HEK293 (cell line): ENCODE measurements around the gene PTDSS2.

ENCODE experiments used
- CTCF ChIA-PET: fragments of 350-600 bp; formaldehyde crosslinking; extraction: SDS; loops from one replicate; lab custom pipeline; 2021; ENCODE audit warnings: antibody characterized with exemption; lab: Yijun Ruan, JAX
- POLR2A ChIA-PET: fragments of 300-600 bp; formaldehyde crosslinking; extraction: SDS; loops from one replicate; lab custom pipeline; 2020; ENCODE audit warnings: antibody characterized with exemption, inconsistent platforms; lab: Yijun Ruan, JAX
- H3K27ac ChIP-seq: fragments of 200-500 bp; sonication (Bioruptor generic); 2 replicates; pipeline ENCODE4 v1.5.1; 2014; ENCODE audit warnings: low read depth, low read length, control low read depth, inconsistent platforms; ENCODE audit errors: extremely low read depth
- H3K36me3 ChIP-seq, 2 experiments: fragments of 200-500 bp in 1 of 2; sonication (Bioruptor generic) in 1 of 2; 1 replicate in 1 of 2; 2 replicates in 1 of 2; pipeline ENCODE4 v1.5.1; 2014 to 2017; ENCODE audit warnings: inconsistent platforms in 2 of 2, low read length in 2 of 2; ENCODE audit not compliant: control insufficient read depth in 2 of 2, insufficient read depth in 1 of 2
- H3K4me1 ChIP-seq: fragments of 200-500 bp; sonication (Bioruptor generic); 2 replicates; pipeline ENCODE4 v1.5.1; 2014; ENCODE audit warnings: mild to moderate bottlenecking, low read length, inconsistent platforms; ENCODE audit not compliant: control insufficient read depth, insufficient read depth
- H3K4me3 ChIP-seq: 2 replicates; pipeline ENCODE4 v1.5.1; 2011; ENCODE audit warnings: low read depth, mild to moderate bottlenecking, control low read depth, low read length, moderate library complexity
- H3K9me3 ChIP-seq: fragments of 200-500 bp; sonication (Bioruptor generic); 2 replicates; pipeline ENCODE4 v1.5.1; 2014; ENCODE audit warnings: low read depth, low read length, inconsistent platforms; ENCODE audit not compliant: control insufficient read depth, insufficient read depth
- GLI4 ChIP-seq: fragments of 450-650 bp; formaldehyde crosslinking; IDR thresholded peaks from 2 replicates; pipeline ENCODE4 v1.5.1; 2016; ENCODE audit warnings: missing biosample characterization, missing genetic modification characterization
- ZBTB20 ChIP-seq: fragments of 450-650 bp; formaldehyde crosslinking; IDR thresholded peaks from 2 replicates; pipeline ENCODE4 v1.5.1; 2016; ENCODE audit warnings: missing biosample characterization, missing genetic modification characterization
- ZFHX2 ChIP-seq: fragments of 450-650 bp; formaldehyde crosslinking; conservative IDR thresholded peaks from 2 replicates; pipeline ENCODE4 v1.5.1; 2016; ENCODE audit warnings: missing biosample characterization, missing genetic modification characterization
- ZIC2 ChIP-seq: fragments of 450-650 bp; formaldehyde crosslinking; IDR thresholded peaks from 2 replicates; pipeline ENCODE4 v1.5.1; 2016; ENCODE audit warnings: missing biosample characterization, missing genetic modification characterization
- ZNF133 ChIP-seq: fragments of 450-650 bp; formaldehyde crosslinking; IDR thresholded peaks from 2 replicates; pipeline ENCODE4 v1.5.1; 2016; ENCODE audit warnings: missing biosample characterization, missing genetic modification characterization
- ZNF311 ChIP-seq: fragments of 450-650 bp; formaldehyde crosslinking; IDR thresholded peaks from 2 replicates; pipeline ENCODE4 v1.5.1; 2017; ENCODE audit warnings: missing biosample characterization, missing genetic modification characterization, borderline replicate concordance
- ZNF48 ChIP-seq: fragments of 450-650 bp; formaldehyde crosslinking; IDR thresholded peaks from 2 replicates; pipeline ENCODE4 v1.5.1; 2016; ENCODE audit warnings: missing biosample characterization, missing genetic modification characterization
- ZNF548 ChIP-seq: fragments of 450-650 bp; formaldehyde crosslinking; IDR thresholded peaks from 2 replicates; pipeline ENCODE4 v1.5.1; 2016; ENCODE audit warnings: missing biosample characterization, missing genetic modification characterization
- ZNF558 ChIP-seq: fragments of 450-650 bp; formaldehyde crosslinking; IDR thresholded peaks from 2 replicates; pipeline ENCODE4 v1.5.1; 2016; ENCODE audit warnings: missing biosample characterization, missing genetic modification characterization
- ZNF600 ChIP-seq: fragments of 450-650 bp; formaldehyde crosslinking; IDR thresholded peaks from 2 replicates; pipeline ENCODE4 v1.5.1; 2016; ENCODE audit warnings: missing biosample characterization, missing genetic modification characterization
- ZNF660 ChIP-seq: fragments of 450-650 bp; IDR thresholded peaks from 2 replicates; pipeline ENCODE4 v1.5.1; 2018; ENCODE audit warnings: missing biosample characterization, mild to moderate bottlenecking, missing genetic modification characterization
- ZNF664 ChIP-seq: fragments of 450-650 bp; formaldehyde crosslinking; IDR thresholded peaks from 2 replicates; pipeline ENCODE4 v1.5.1; 2016; ENCODE audit warnings: missing biosample characterization, missing genetic modification characterization
- ZNF76 ChIP-seq: fragments of 450-650 bp; formaldehyde crosslinking; IDR thresholded peaks from 2 replicates; pipeline ENCODE4; 2016; ENCODE audit warnings: low read depth, missing biosample characterization, missing genetic modification characterization, borderline replicate concordance
- ZSCAN18 ChIP-seq: fragments of 450-650 bp; formaldehyde crosslinking; IDR thresholded peaks from 2 replicates; pipeline ENCODE4 v1.5.1; 2016; ENCODE audit warnings: missing biosample characterization, missing genetic modification characterization
- TF ChIP-seq, protein P1 (sequence below): fragments of 450-650 bp; formaldehyde crosslinking; IDR thresholded peaks from 2 replicates; pipeline ENCODE4 v1.5.1; 2016; ENCODE audit warnings: missing biosample characterization, missing genetic modification characterization
- TF ChIP-seq, protein P2 (sequence below): fragments of 450-650 bp; formaldehyde crosslinking; IDR thresholded peaks from 2 replicates; pipeline ENCODE4 v1.5.1; 2016; ENCODE audit warnings: missing biosample characterization, missing genetic modification characterization
- TF ChIP-seq, protein P3 (sequence below): fragments of 450-650 bp; formaldehyde crosslinking; IDR thresholded peaks from 2 replicates; pipeline ENCODE4 v1.5.1; 2016; ENCODE audit warnings: missing biosample characterization, missing genetic modification characterization
- TF ChIP-seq, protein P4 (sequence below): fragments of 450-650 bp; formaldehyde crosslinking; IDR thresholded peaks from 2 replicates; pipeline ENCODE4 v1.5.1; 2017; ENCODE audit warnings: missing biosample characterization, missing genetic modification characterization

PTDSS2 gene

GRCh38 chr11:459511-460220 lies 9.6 kb downstream of the PTDSS2 start:
- no peak overlapping the region for H3K27ac ChIP-seq
- H3K4me1 ChIP-seq = no peaks in the 10 kb centered on the region
- no peak overlapping the region for H3K4me3 ChIP-seq
- POLR2A ChIA-PET = no interaction called here
- peaks cover 0 to 67% of the 10 kb centered on the region in 2 experiments; a peak in 1 of 3 replicates for H3K36me3 ChIP-seq
- no peaks in the 10 kb centered on the region for H3K9me3 ChIP-seq
- CTCF ChIA-PET = no interaction called here
- TF ChIP-seq, protein P1, sequence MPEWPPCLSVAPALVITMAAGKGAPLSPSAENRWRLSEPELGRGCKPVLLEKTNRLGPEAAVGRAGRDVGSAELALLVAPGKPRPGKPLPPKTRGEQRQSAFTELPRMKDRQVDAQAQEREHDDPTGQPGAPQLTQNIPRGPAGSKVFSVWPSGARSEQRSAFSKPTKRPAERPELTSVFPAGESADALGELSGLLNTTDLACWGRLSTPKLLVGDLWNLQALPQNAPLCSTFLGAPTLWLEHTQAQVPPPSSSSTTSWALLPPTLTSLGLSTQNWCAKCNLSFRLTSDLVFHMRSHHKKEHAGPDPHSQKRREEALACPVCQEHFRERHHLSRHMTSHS = no peak
- TF ChIP-seq GLI4 (tag by site-specific recombination) (no peak), ZNF664 (tag by site-specific recombination) (no peak), ZNF48 (no peak), ZNF76 (tag by site-specific recombination) (no peak), ZNF558 (tag by site-specific recombination) (no peak), ZNF548 (tag by site-specific recombination) (no peak), ZNF660 (no peak), ZFHX2 (no peak), ZBTB20 (no peak), ZSCAN18 (tag by site-specific recombination) (no peak), ZNF133 (no peak)
- TF ChIP-seq, protein P2, sequence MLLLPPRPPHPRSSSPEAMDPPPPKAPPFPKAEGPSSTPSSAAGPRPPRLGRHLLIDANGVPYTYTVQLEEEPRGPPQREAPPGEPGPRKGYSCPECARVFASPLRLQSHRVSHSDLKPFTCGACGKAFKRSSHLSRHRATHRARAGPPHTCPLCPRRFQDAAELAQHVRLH = no peak
- TF ChIP-seq, protein P3, sequence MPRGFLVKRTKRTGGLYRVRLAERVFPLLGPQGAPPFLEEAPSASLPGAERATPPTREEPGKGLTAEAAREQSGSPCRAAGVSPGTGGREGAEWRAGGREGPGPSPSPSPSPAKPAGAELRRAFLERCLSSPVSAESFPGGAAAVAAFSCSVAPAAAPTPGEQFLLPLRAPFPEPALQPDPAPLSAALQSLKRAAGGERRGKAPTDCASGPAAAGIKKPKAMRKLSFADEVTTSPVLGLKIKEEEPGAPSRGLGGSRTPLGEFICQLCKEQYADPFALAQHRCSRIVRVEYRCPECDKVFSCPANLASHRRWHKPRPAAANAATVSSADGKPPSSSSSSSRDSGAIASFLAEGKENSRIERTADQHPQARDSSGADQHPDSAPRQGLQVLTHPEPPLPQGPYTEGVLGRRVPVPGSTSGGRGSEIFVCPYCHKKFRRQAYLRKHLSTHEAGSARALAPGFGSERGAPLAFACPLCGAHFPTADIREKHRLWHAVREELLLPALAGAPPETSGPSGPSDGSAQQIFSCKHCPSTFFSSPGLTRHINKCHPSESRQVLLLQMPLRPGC (tag by site-specific recombination) = no peak

- TF ChIP-seq ZNF311 (tag by site-specific recombination) (no peak), ZNF600 (tag by site-specific recombination) (peak; percentile 53)
- TF ChIP-seq, all 188 proteins: peak for 1
- ChIA-PET CTCF (no interaction called here), POLR2A (no interaction called here)
- Histone ChIP-seq H3K4me3 (no peak overlapping the region), H3K4me1 (no peaks in the 10 kb centered on the region), H3K9me3 (no peaks in the 10 kb centered on the region), H3K27ac (no peak overlapping the region), H3K36me3 (peaks cover 0 to 64% of the 10 kb centered on the region in 2 experiments; a peak in 1 of 3 replicates)
Measured at GRCh38 chr11:460331-461199, 10.5 kb downstream of the PTDSS2 start.

DNA sequence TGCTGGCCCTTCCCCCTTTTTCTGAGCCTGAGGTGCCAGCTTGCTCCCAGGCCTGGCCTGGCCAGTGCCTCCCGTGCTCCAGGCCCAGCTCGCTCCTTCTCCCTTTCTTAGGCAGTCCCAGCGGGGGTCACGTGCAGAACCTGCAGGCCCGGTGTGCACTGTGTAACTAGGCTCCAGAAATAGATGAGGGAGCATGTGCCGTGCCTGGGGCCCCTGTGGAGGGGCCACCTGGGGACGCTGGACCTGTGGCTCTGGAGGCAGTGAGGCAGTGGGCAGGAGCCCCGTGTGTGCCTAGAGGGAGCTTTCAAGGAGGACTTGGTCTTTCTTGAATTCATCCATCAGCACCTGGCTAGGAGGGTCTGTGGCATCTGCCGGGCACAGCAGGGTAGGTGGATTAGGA lies 11.5 kb downstream of the PTDSS2 start:
- TF ChIP-seq ZIC2 = peak; percentile 71
- TF ChIP-seq, protein P4, sequence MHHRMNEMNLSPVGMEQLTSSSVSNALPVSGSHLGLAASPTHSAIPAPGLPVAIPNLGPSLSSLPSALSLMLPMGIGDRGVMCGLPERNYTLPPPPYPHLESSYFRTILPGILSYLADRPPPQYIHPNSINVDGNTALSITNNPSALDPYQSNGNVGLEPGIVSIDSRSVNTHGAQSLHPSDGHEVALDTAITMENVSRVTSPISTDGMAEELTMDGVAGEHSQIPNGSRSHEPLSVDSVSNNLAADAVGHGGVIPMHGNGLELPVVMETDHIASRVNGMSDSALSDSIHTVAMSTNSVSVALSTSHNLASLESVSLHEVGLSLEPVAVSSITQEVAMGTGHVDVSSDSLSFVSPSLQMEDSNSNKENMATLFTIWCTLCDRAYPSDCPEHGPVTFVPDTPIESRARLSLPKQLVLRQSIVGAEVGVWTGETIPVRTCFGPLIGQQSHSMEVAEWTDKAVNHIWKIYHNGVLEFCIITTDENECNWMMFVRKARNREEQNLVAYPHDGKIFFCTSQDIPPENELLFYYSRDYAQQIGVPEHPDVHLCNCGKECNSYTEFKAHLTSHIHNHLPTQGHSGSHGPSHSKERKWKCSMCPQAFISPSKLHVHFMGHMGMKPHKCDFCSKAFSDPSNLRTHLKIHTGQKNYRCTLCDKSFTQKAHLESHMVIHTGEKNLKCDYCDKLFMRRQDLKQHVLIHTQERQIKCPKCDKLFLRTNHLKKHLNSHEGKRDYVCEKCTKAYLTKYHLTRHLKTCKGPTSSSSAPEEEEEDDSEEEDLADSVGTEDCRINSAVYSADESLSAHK (tag by site-specific recombination) = no peak
- POLR2A ChIA-PET = no interaction called here
- peaks cover 0 to 60% of the 10 kb centered on the region in 2 experiments; a peak in 1 of 3 replicates for H3K36me3 ChIP-seq
- H3K9me3 ChIP-seq = no peaks in the 10 kb centered on the region
- H3K4me1 ChIP-seq = no peaks in the 10 kb centered on the region
- CTCF ChIA-PET = no interaction called here
- H3K4me3 ChIP-seq = no peak overlapping the region
- no peak overlapping the region for H3K27ac ChIP-seq
